ENCODE results near the gene LPP.

LPP gene

GRCh38 chr3:188139466-188139865 lies 14.5 kb upstream of the LPP start:
- Histone ChIP-seq H3K4me3 (ENCODE audit: low read depth, low read length) (no peak overlapping the region), H3K4me1 (ENCODE audit: control insufficient read depth, insufficient read depth, low read length) (peaks cover 4% of the 10 kb centered on the region; the same call in 1 of the 2 replicates), H3K9ac (ENCODE audit: low read depth, low read length) (no peak overlapping the region), H3K36me3 (ENCODE audit: control insufficient read depth, insufficient read depth, low read length) (no peaks in the 10 kb centered on the region), H3K27ac (ENCODE audit: low read depth, low read length) (no peak overlapping the region), H3K27me3 (ENCODE audit: control insufficient read depth, insufficient read depth, low read length) (no peaks in the 10 kb centered on the region), H3K9me3 (ENCODE audit: control insufficient read depth, insufficient read depth, low read length) (no peaks in the 10 kb centered on the region)

- no peak overlapping the region for H3K4me3 ChIP-seq (ENCODE audit: low read depth, low read length)
- H3K27ac ChIP-seq (ENCODE audit: low read depth, low read length) = no peak overlapping the region
Observed at GRCh38 chr3:188146219-188146618, 7.7 kb upstream of the LPP start.

GRCh38 chr3:188147782-188148181 lies 6.2 kb upstream of the LPP start:
- Histone ChIP-seq H3K9ac (ENCODE audit: low read depth, low read length) (no peak overlapping the region), H3K4me1 (ENCODE audit: control insufficient read depth, insufficient read depth, low read length) (peaks cover 13% of the 10 kb centered on the region), H3K4me3 (ENCODE audit: low read depth, low read length) (no peak overlapping the region), H3K27ac (ENCODE audit: low read depth, low read length) (no peak overlapping the region), H3K36me3 (ENCODE audit: control insufficient read depth, insufficient read depth, low read length) (no peaks in the 10 kb centered on the region), H3K9me3 (ENCODE audit: control insufficient read depth, insufficient read depth, low read length) (no peaks in the 10 kb centered on the region), H3K27me3 (ENCODE audit: control insufficient read depth, insufficient read depth, low read length) (peaks cover 7% of the 10 kb centered on the region; the same call in 1 of the 2 replicates)

More at GRCh38 chr3:188146219-188146618, 7.7 kb upstream of the LPP start:
- Histone ChIP-seq H3K27me3 (ENCODE audit: control insufficient read depth, insufficient read depth, low read length) (no peaks in the 10 kb centered on the region), H3K4me1 (ENCODE audit: control insufficient read depth, insufficient read depth, low read length) (peaks cover 8% of the 10 kb centered on the region; the same call in 1 of the 2 replicates), H3K9me3 (ENCODE audit: control insufficient read depth, insufficient read depth, low read length) (no peaks in the 10 kb centered on the region), H3K9ac (ENCODE audit: low read depth, low read length) (no peak overlapping the region), H3K36me3 (ENCODE audit: control insufficient read depth, insufficient read depth, low read length) (no peaks in the 10 kb centered on the region)

- Histone ChIP-seq H3K27ac (ENCODE audit: low read depth, low read length) (no peak overlapping the region), H3K9me3 (ENCODE audit: control insufficient read depth, insufficient read depth, low read length) (no peaks in the 10 kb centered on the region), H3K4me1 (ENCODE audit: control insufficient read depth, insufficient read depth, low read length) (peaks cover 18% of the 10 kb centered on the region), H3K4me3 (ENCODE audit: low read depth, low read length) (no peak overlapping the region), H3K36me3 (ENCODE audit: control insufficient read depth, insufficient read depth, low read length) (no peaks in the 10 kb centered on the region), H3K27me3 (ENCODE audit: control insufficient read depth, insufficient read depth, low read length) (peaks cover 7% of the 10 kb centered on the region; the same call in 1 of the 2 replicates), H3K9ac (ENCODE audit: low read depth, low read length) (no peak overlapping the region)
Observed at GRCh38 chr3:188148318-188148717, 5.6 kb upstream of the LPP start.

GRCh38 chr3:188149587-188149986 lies 4.4 kb upstream of the LPP start:
- Histone ChIP-seq H3K4me3 (ENCODE audit: low read depth, low read length) (no peak overlapping the region), H3K27me3 (ENCODE audit: control insufficient read depth, insufficient read depth, low read length) (peaks cover 7% of the 10 kb centered on the region; the same call in 1 of the 2 replicates), H3K27ac (ENCODE audit: low read depth, low read length) (no peak overlapping the region), H3K4me1 (ENCODE audit: control insufficient read depth, insufficient read depth, low read length) (peaks cover 20% of the 10 kb centered on the region), H3K9ac (ENCODE audit: low read depth, low read length) (no peak overlapping the region), H3K9me3 (ENCODE audit: control insufficient read depth, insufficient read depth, low read length) (no peaks in the 10 kb centered on the region), H3K36me3 (ENCODE audit: control insufficient read depth, insufficient read depth, low read length) (no peaks in the 10 kb centered on the region)

- H3K4me3 ChIP-seq (ENCODE audit: low read depth, low read length) = no peak overlapping the region
- no peak overlapping the region for H3K9ac ChIP-seq (ENCODE audit: low read depth, low read length)
- H3K27me3 ChIP-seq (ENCODE audit: control insufficient read depth, insufficient read depth, low read length) = peaks cover 7% of the 10 kb centered on the region; the same call in 1 of the 2 replicates
- no peak overlapping the region for H3K27ac ChIP-seq (ENCODE audit: low read depth, low read length)
- peaks cover 29% of the 10 kb centered on the region for H3K4me1 ChIP-seq (ENCODE audit: control insufficient read depth, insufficient read depth, low read length)
- H3K36me3 ChIP-seq (ENCODE audit: control insufficient read depth, insufficient read depth, low read length) = no peaks in the 10 kb centered on the region
- H3K9me3 ChIP-seq (ENCODE audit: control insufficient read depth, insufficient read depth, low read length) = no peaks in the 10 kb centered on the region
Observed at GRCh38 chr3:188150982-188151381, 3.0 kb upstream of the LPP start.

- no peak overlapping the region for H3K9ac ChIP-seq (ENCODE audit: low read depth, low read length)
- no peaks in the 10 kb centered on the region for H3K36me3 ChIP-seq (ENCODE audit: control insufficient read depth, insufficient read depth, low read length)
- peaks cover 7% of the 10 kb centered on the region; the same call in 1 of the 2 replicates for H3K27me3 ChIP-seq (ENCODE audit: control insufficient read depth, insufficient read depth, low read length)
- H3K9me3 ChIP-seq (ENCODE audit: control insufficient read depth, insufficient read depth, low read length) = no peaks in the 10 kb centered on the region
- H3K4me3 ChIP-seq (ENCODE audit: low read depth, low read length) = no peak overlapping the region
- no peak overlapping the region for H3K27ac ChIP-seq (ENCODE audit: low read depth, low read length)
- peaks cover 32% of the 10 kb centered on the region for H3K4me1 ChIP-seq (ENCODE audit: control insufficient read depth, insufficient read depth, low read length)
Observed at GRCh38 chr3:188151438-188151837, 2.5 kb upstream of the LPP start.

- Histone ChIP-seq H3K36me3 (ENCODE audit: control insufficient read depth, insufficient read depth, low read length) (no peaks in the 10 kb centered on the region), H3K4me3 (ENCODE audit: low read depth, low read length) (peak overlapping the region; percentile 68), H3K9me3 (ENCODE audit: control insufficient read depth, insufficient read depth, low read length) (no peaks in the 10 kb centered on the region), H3K27ac (ENCODE audit: low read depth, low read length) (peak overlapping the region; percentile 96), H3K9ac (ENCODE audit: low read depth, low read length) (peak overlapping the region; percentile 96), H3K27me3 (ENCODE audit: control insufficient read depth, insufficient read depth, low read length) (peaks cover 7% of the 10 kb centered on the region; the same call in 1 of the 2 replicates), H3K4me1 (ENCODE audit: control insufficient read depth, insufficient read depth, low read length) (peaks cover 40% of the 10 kb centered on the region)
Observed at GRCh38 chr3:188152660-188153436, 1.1 kb upstream of the LPP start.

GRCh38 chr3:188153437-188154013 lies 432 bp upstream of the LPP start:
- Histone ChIP-seq H3K4me1 (ENCODE audit: control insufficient read depth, insufficient read depth, low read length) (peaks cover 44% of the 10 kb centered on the region), H3K4me3 (ENCODE audit: low read depth, low read length) (peak overlapping the region; percentile 68), H3K27me3 (ENCODE audit: control insufficient read depth, insufficient read depth, low read length) (peaks cover 7% of the 10 kb centered on the region; the same call in 1 of the 2 replicates), H3K36me3 (ENCODE audit: control insufficient read depth, insufficient read depth, low read length) (no peaks in the 10 kb centered on the region), H3K9ac (ENCODE audit: low read depth, low read length) (peak overlapping the region; percentile 96), H3K27ac (ENCODE audit: low read depth, low read length) (peak overlapping the region; percentile 96), H3K9me3 (ENCODE audit: control insufficient read depth, insufficient read depth, low read length) (no peaks in the 10 kb centered on the region)

GRCh38 chr3:188154809-188155574 lies 1.0 kb downstream of the LPP start:
- Histone ChIP-seq H3K9ac (ENCODE audit: low read depth, low read length) (peak overlapping the region; percentile 96), H3K4me3 (ENCODE audit: low read depth, low read length) (peak overlapping the region; percentile 68), H3K9me3 (ENCODE audit: control insufficient read depth, insufficient read depth, low read length) (no peaks in the 10 kb centered on the region), H3K27me3 (ENCODE audit: control insufficient read depth, insufficient read depth, low read length) (peaks cover 7% of the 10 kb centered on the region; the same call in 1 of the 2 replicates), H3K4me1 (ENCODE audit: control insufficient read depth, insufficient read depth, low read length) (peaks cover 44% of the 10 kb centered on the region), H3K27ac (ENCODE audit: low read depth, low read length) (peak overlapping the region; percentile 96), H3K36me3 (ENCODE audit: control insufficient read depth, insufficient read depth, low read length) (no peaks in the 10 kb centered on the region)
